Breast epithelium (tissue), 4 donors: Measurements from ENCODE around the gene SLC15A2. TPM values are rescaled to one million over a fixed set of nuclear protein-coding genes. Genes with fewer than 3 reads are reported as not detected.
"Not testable (repeated sequence)": the region's sequence is repeated elsewhere in the genome, so short reads cannot be mapped to it uniquely, and the experiment has no call there.

Source experiments
- DNase-seq, 2 donors: peaks; one replicate each; pipeline ENCODE4 v3.0.0-alpha.2; 2019; ENCODE audit warnings: low spot score in 2 of 2
- H3K27ac ChIP-seq, 2 donors: fragments of 200-600 bp; sonication (generic) in 1 of 2; one replicate each; pipeline ENCODE4 v1.5.1; 2016 to 2019; ENCODE audit warnings: mild to moderate bottlenecking in 1 of 2
- H3K27me3 ChIP-seq, 2 donors: fragments of 200-600 bp; sonication (generic) in 1 of 2; one replicate each; pipeline versions ENCODE4 v1.5.1 to v1.6.0; 2017 to 2019; ENCODE audit warnings: control low read depth in 1 of 2, mild to moderate bottlenecking in 1 of 2
- H3K36me3 ChIP-seq: fragments of 200-600 bp; one replicate; pipeline ENCODE4 v1.5.1; 2019
- H3K4me1 ChIP-seq, 2 donors: fragments of 200-600 bp; sonication (generic); one replicate each; pipeline ENCODE4 v1.5.1; 2016 to 2019; ENCODE audit warnings: control low read depth in 1 of 2
- H3K4me3 ChIP-seq, 3 donors: fragments of 200-600 bp; sonication (generic); 1 replicate in 2 of 3; 2 replicates in 1 of 3; pipeline ENCODE4 v1.5.1; 2016 to 2019; ENCODE audit warnings: mild to moderate bottlenecking in 3 of 3, moderate library complexity in 2 of 3
- H3K9me3 ChIP-seq, 2 donors: fragments of 200-600 bp; sonication (generic) in 1 of 2; one replicate each; pipeline ENCODE4 v1.5.1; 2016 to 2019; ENCODE audit warnings: control low read depth in 1 of 2
- POLR2A ChIP-seq: fragments of 450-650 bp; IDR thresholded peaks from one replicate; pipeline ENCODE4 v1.6.1; 2016; ENCODE audit warnings: antibody characterized with exemption, mild to moderate bottlenecking, moderate library complexity
- POLR2AphosphoS5 ChIP-seq, 3 donors: sonication (generic); formaldehyde crosslinking; IDR thresholded peaks; one replicate each; pipeline ENCODE4 v1.6.1; 2017; ENCODE audit warnings: antibody characterized with exemption in 3 of 3
- intact Hi-C: fragments of 100-400 bp; cut with DNase I; formaldehyde crosslinking; loops from one replicate; pipeline ENCODE4 v1.15.1; 2023; ENCODE audit warnings: low total_unique reads
- total RNA-seq, 3 donors: library from RNA; depleted of rRNA; stranded (reverse); fragments of >200 nt; gene quantifications; one replicate each; pipeline ENCODE4 v1.1.0, GENCODE V29; 2016
- TF ChIP-seq, protein P1 (sequence below), 3 donors: fragments of 450-650 bp; IDR thresholded peaks; one replicate each; pipeline ENCODE4 v1.5.1; 2016 to 2017; ENCODE audit warnings: antibody characterized with exemption in 3 of 3, mild to moderate bottlenecking in 3 of 3, moderate library complexity in 3 of 3

SLC15A2 gene
- total RNA-seq, 3 donors from 2014 or later, result 0.98 to 4.1 (median 2.2) TPM

DNA sequence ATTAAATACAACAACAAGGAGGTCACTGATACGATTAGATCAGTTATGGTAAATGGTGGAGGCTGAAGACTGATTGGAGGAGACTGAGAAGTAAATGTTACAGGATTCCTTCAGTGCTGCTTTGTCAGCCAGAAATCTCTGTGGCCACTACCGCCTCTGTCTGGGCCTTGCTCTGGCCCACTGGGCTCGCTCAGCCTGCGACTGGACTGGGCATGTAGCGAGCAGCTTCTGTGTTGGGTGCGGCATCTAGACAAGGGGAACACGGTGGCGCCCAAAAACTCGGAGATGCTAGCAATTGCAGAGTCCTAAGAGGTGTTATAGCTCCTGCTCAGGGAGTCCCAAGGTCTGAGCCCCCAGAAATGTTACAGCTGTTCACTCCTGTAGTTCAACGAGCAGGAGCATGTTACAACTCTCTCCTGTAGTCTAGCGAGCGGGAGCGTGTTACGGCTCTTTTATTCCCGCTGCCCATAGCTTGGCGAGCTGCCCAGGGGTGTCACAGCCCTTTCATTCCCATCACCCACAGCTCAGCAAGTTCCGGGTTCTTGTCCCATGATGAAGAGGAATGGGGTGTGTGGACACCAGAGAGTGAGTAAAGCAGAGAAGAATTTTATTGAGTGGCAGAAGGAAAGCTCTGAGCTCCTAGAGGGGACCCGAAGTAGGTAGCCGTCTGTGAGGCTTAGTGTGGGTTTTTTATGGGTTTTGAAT is 24.7 kb downstream of the SLC15A2 start:
- Histone ChIP-seq H3K36me3 (no peaks in the 10 kb centered on the region), H3K4me1 (no peaks in the 10 kb centered on the region), H3K27ac (no peak overlapping the region), H3K9me3 (no peaks in the 10 kb centered on the region), H3K27me3 (no peaks in the 10 kb centered on the region), H3K4me3 (no peak overlapping the region)
- no peak for DNase-seq
- intact Hi-C loops, result no loop called here
- TF ChIP-seq, protein P1, sequence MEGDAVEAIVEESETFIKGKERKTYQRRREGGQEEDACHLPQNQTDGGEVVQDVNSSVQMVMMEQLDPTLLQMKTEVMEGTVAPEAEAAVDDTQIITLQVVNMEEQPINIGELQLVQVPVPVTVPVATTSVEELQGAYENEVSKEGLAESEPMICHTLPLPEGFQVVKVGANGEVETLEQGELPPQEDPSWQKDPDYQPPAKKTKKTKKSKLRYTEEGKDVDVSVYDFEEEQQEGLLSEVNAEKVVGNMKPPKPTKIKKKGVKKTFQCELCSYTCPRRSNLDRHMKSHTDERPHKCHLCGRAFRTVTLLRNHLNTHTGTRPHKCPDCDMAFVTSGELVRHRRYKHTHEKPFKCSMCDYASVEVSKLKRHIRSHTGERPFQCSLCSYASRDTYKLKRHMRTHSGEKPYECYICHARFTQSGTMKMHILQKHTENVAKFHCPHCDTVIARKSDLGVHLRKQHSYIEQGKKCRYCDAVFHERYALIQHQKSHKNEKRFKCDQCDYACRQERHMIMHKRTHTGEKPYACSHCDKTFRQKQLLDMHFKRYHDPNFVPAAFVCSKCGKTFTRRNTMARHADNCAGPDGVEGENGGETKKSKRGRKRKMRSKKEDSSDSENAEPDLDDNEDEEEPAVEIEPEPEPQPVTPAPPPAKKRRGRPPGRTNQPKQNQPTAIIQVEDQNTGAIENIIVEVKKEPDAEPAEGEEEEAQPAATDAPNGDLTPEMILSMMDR (IDR thresholded peaks at IDR 0.05), result no peak
- TF ChIP-seq POLR2A (no peak), POLR2AphosphoS5 (IDR thresholded peaks at IDR 0.05) (no peak)

DNA sequence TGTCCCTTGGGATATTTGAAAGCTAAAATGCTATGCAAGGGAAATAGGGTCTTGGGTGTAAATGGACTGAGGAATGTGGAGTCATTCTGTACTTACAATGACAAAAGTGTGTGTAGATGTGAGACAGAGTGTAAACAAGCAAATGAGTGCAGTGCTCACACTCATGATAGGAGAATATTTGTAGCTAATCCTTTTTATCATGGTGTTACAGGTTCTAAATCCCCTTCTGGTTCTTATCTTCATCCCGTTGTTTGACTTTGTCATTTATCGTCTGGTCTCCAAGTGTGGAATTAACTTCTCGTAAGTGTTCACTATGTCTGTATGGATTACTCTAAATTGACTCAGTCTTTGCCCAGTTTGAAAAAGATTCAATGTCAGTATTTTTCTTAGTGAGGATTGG is 30.5 kb downstream of the SLC15A2 start:
- Histone ChIP-seq H3K27me3 (no peaks in the 10 kb centered on the region), H3K27ac (no peak overlapping the region), H3K9me3 (no peaks in the 10 kb centered on the region), H3K4me1 (no peaks in the 10 kb centered on the region), H3K4me3 (no peak overlapping the region), H3K36me3 (no peaks in the 10 kb centered on the region)
- TF ChIP-seq POLR2AphosphoS5 (IDR thresholded peaks at IDR 0.05) (no peak), POLR2A (no peak)
- TF ChIP-seq, protein P1 (IDR thresholded peaks at IDR 0.05), result no peak
- intact Hi-C loops, result no loop called here
- DNase-seq, result no peak

DNA sequence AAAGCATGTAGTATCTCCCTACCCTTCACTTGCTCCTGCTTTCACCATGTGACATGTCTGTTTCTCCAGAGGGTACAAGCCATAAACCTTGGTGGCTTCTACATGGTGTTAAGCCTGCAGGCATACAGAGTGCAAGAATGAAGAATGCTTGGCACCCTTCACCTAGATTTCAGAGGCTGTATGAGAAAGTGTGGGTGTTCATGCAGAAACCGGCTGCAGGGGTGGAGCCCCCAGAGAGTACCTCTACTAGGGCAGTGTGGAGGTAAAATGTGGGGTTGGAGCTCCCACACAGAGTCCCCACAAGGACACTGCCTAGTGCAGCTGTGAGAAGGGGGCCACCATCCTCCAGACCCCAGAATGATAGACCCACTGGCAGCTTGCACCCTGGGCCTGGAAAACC is 32.2 kb downstream of the SLC15A2 start:
- intact Hi-C loops, result no loop called here
- no peak overlapping the region for H3K4me3 ChIP-seq
- no peak overlapping the region for H3K27ac ChIP-seq
- no peaks in the 10 kb centered on the region for H3K27me3 ChIP-seq
- H3K9me3 ChIP-seq, result no peaks in the 10 kb centered on the region
- TF ChIP-seq, protein P1 (IDR thresholded peaks at IDR 0.05), result no peak
- no peak for TF ChIP-seq POLR2A
- no peak for TF ChIP-seq POLR2AphosphoS5 (IDR thresholded peaks at IDR 0.05)
- H3K36me3 ChIP-seq, result no peaks in the 10 kb centered on the region
- no peaks in the 10 kb centered on the region for H3K4me1 ChIP-seq
- no peak for DNase-seq

DNA sequence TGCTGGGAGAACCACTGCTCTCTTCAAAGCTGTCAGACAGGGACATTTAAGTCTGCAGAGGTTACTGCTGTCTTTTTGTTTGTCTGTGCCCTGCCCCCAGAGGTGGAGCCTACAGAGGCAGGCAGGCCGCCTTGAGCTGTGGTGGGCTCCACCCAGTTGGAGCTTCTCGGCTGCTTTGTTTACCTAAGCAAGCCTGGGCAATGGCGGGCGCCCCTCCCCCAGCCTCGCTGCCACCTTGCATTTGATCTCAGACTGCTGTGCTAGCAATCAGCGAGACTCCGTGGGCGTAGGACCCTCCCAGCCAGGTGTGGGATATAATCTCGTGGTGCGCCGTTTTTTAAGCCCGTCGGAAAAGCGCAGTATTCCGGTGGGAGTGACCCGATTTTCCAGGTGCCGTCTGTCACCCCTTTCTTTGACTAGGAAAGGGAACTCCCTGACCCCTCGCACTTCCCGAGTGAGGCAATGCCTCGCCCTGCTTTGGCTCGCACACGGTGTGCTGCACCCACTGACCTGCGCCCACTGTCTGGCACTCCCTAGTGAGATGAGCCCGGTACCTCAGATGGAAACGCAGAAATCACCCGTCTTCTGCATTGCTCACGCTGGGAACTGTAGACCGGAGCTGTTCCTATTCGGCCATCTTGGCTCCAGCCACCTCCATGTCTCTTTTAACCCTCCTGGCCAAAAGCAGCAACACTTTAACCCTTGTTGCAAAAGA is 44.1 kb downstream of the SLC15A2 start:
- H3K36me3 ChIP-seq, H3K27ac ChIP-seq, H3K4me3 ChIP-seq, H3K9me3 ChIP-seq, H3K27me3 ChIP-seq, H3K4me1 ChIP-seq, intact Hi-C loops, DNase-seq: not testable (repeated sequence)

DNA sequence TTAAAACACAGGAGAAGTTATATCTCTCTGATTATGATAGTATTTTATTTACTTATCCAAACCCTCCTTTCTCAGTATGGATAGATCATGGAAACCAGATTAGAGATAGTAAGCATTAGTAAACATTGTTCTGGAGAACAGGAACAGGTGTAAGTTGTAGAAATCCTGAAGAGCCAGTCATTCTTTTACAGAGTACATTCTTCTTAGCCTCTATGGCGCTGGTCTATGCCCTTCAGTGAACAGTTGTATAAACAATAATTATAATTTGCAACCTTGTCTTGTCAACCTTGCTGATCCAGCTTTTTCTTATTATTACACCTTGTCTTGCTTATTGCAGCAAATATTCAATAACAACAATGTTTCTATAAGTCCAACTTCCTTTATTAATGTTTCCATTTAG is 47.4 kb downstream of the SLC15A2 start:
- H3K9me3 ChIP-seq, result no peaks in the 10 kb centered on the region
- H3K27ac ChIP-seq, result no peak overlapping the region
- no peaks in the 10 kb centered on the region for H3K36me3 ChIP-seq
- H3K4me1 ChIP-seq, result no peaks in the 10 kb centered on the region
- TF ChIP-seq, protein P1 (IDR thresholded peaks at IDR 0.05), result no peak
- no peak for TF ChIP-seq POLR2A
- TF ChIP-seq POLR2AphosphoS5 (IDR thresholded peaks at IDR 0.05), result no peak
- no peaks in the 10 kb centered on the region for H3K27me3 ChIP-seq
- no peak for DNase-seq
- intact Hi-C loops, result no loop called here
- no peak overlapping the region for H3K4me3 ChIP-seq
